Measurements from ENCODE around the gene CPE.
"Not testable (repeated sequence)": the region's sequence is repeated elsewhere in the genome, so short reads cannot be mapped to it uniquely, and the experiment has no call there.

The CPE gene

DNA sequence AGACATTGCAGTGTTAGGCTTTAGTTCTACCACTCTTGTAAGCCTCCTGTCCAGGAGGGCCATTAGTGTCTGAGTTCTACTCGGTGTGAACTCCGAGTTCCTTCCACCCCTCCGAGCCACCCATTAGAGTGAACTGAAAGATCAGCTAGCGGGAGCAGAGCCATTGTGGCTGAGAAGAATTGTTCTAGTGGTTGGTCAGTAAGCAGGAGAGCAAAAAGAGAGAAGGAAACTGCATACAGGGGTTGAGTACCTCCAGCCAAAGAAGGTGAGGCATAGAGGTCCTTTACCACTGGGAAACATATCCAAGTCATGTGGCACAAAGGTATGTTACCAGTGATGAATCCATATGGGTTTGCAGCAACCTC is 96.9 kb downstream of the CPE start:
- TF ChIP-seq, protein P1, sequence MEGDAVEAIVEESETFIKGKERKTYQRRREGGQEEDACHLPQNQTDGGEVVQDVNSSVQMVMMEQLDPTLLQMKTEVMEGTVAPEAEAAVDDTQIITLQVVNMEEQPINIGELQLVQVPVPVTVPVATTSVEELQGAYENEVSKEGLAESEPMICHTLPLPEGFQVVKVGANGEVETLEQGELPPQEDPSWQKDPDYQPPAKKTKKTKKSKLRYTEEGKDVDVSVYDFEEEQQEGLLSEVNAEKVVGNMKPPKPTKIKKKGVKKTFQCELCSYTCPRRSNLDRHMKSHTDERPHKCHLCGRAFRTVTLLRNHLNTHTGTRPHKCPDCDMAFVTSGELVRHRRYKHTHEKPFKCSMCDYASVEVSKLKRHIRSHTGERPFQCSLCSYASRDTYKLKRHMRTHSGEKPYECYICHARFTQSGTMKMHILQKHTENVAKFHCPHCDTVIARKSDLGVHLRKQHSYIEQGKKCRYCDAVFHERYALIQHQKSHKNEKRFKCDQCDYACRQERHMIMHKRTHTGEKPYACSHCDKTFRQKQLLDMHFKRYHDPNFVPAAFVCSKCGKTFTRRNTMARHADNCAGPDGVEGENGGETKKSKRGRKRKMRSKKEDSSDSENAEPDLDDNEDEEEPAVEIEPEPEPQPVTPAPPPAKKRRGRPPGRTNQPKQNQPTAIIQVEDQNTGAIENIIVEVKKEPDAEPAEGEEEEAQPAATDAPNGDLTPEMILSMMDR (conservative IDR thresholded peaks at IDR 0.05; ENCODE audit: control insufficient read depth, insufficient read depth, low read depth, low read length) = no peak
- H3K4me3 ChIP-seq (ENCODE audit: control insufficient read depth, low read depth, low read length) = no peak overlapping the region
- no peak for DNase-seq (ENCODE audit: low read depth)

- TF ChIP-seq, protein P1 (conservative IDR thresholded peaks at IDR 0.05; ENCODE audit: control insufficient read depth, insufficient read depth, low read depth, low read length) = no peak
- DNase-seq (ENCODE audit: low read depth) = peak; percentile 31
- no peak overlapping the region for H3K4me3 ChIP-seq (ENCODE audit: control insufficient read depth, low read depth, low read length)
These were observed 97.6 kb downstream of the CPE start for GRCh38 chr4:165476214-165477098.

DNA sequence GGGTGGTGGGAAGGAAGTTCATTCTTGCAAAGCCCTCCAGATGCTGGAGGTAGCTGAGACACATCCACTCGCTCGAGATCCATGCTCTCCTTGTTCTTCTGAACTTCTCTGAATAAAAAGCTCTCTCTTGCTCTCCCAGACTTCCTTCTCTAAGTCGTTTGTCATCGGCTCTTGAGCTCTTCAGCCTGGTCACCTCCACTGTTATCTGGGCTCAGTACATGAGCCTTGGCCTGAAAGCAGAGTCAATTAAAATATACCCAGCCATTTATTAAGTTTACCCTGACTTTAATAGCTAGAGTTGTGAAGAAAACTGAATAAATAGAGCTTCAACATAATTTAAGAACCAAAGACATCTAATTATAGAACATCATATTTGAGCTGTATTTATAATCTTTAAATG is 99.0 kb downstream of the CPE start:
- no peak overlapping the region for H3K4me3 ChIP-seq (ENCODE audit: control insufficient read depth, low read depth, low read length)
- DNase-seq (ENCODE audit: low read depth) = no peak
- TF ChIP-seq, protein P1 (conservative IDR thresholded peaks at IDR 0.05; ENCODE audit: control insufficient read depth, insufficient read depth, low read depth, low read length) = no peak

- no peak overlapping the region for H3K4me3 ChIP-seq (ENCODE audit: control insufficient read depth, low read depth, low read length)
- DNase-seq (ENCODE audit: low read depth) = no peak
- TF ChIP-seq, protein P1 (conservative IDR thresholded peaks at IDR 0.05; ENCODE audit: control insufficient read depth, insufficient read depth, low read depth, low read length) = no peak
These were observed 99.5 kb downstream of the CPE start for GRCh38 chr4:165478260-165478659.

DNA sequence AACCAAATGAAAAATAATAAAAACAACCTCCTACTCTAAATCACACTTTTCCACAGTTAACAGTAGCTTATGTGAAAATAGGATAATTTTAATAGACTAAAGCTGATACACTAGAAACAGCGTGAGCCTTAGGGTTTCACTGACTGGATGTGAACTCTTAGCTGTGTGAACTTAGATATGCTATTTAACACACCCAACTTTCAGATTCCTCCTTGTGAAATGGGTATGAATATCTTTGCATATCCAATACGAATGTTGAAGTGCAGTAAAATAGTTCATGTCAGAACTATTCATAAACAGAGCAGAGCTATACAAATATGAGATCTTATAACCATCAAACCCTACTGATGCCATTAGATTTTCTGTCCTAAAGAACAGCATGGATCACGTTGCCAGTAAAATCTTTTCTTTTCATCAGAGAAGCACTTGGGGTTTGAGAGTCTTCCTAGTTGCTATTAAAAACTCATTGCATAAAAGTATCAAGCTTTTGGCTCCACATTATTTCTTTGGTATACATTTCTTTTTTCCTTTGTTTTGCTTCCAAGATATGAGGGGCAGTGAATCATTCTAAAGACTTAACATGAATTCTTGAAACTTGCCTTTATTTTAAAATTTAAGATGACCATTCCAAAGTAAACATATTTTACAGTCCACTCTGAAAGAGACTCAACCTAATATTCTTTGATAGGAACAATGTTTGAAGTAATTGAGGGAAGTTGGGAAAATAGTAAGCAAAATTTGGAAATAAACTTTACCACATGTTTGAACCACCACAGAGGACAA is 102.4 kb downstream of the CPE start:
- no peak overlapping the region for H3K4me3 ChIP-seq (ENCODE audit: control insufficient read depth, low read depth, low read length)
- no peak for DNase-seq (ENCODE audit: low read depth)
- TF ChIP-seq, protein P1 (conservative IDR thresholded peaks at IDR 0.05; ENCODE audit: control insufficient read depth, insufficient read depth, low read depth, low read length) = no peak

GRCh38 chr4:165489786-165490185 is 111.0 kb downstream of the CPE start:
- TF ChIP-seq, protein P1 (conservative IDR thresholded peaks at IDR 0.05; ENCODE audit: control insufficient read depth, insufficient read depth, low read depth, low read length) = no peak

DNA sequence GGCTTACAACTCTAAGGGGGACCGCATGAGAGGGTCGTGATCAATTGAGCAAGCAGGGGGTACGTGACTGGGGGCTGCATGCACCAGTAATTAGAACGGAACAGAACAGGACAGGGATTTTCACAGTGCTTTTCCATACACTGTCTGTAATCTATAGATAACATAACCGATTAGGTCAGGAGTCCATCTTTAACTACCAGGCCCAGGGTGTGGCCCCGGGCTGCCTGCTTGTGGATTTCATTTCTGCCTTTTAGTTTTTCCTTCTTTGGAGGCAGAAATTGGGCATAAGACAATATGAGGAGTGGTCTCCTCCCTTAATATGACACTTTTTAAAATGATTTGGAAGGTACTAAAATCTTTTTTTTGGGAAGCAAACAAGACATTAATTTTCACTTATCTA is 113.8 kb downstream of the CPE start:
- DNase-seq (ENCODE audit: low read depth); H3K4me3 ChIP-seq (ENCODE audit: control insufficient read depth, low read depth, low read length): not testable (repeated sequence)

More at GRCh38 chr4:165489786-165490185, 111.0 kb downstream of the CPE start:
- no peak overlapping the region for H3K4me3 ChIP-seq (ENCODE audit: control insufficient read depth, low read depth, low read length)
- peak; percentile 51 for DNase-seq (ENCODE audit: low read depth)

All from fibroblast of mammary gland (primary cell).